Mesenteric fat pad (tissue), 1 donor: ENCODE measurements around the gene IGF2. TPM values are rescaled to one million over a fixed set of nuclear protein-coding genes. Genes with fewer than 3 reads are reported as not detected.

Experiments
- DNase-seq: peaks from one replicate; pipeline ENCODE4 v3.0.0-alpha.2; 2020; ENCODE audit warnings: low spot score
- total RNA-seq: library from RNA; stranded (reverse); fragmentation: NEBNext Ultra II Directional; extraction: Animal tissue kit (Norgen Biotek cat#: 25700); gene quantifications from one replicate; pipeline ENCODE4 v1.2.1, GENCODE V29; 2021
- donor health status: DM: yes; HTN: yes; CAD: no.

Gene IGF2
- total RNA-seq, 1 donor from 2014 or later: 148 TPM

- DNase-seq: no peak
These were observed 34.4 kb downstream of the IGF2 start for GRCh38 chr11:2104524-2105440.

- DNase-seq: no peak
These were observed 35.3 kb downstream of the IGF2 start for GRCh38 chr11:2103668-2104523.

GRCh38 chr11:2102883-2103213 lies 36.3 kb downstream of the IGF2 start:
- DNase-seq: no peak

- peak; percentile 87 for DNase-seq
These were observed 36.9 kb downstream of the IGF2 start for GRCh38 chr11:2102132-2102882.

- no peak for DNase-seq
These were observed 38.0 kb downstream of the IGF2 start for GRCh38 chr11:2101171-2101675.

GRCh38 chr11:2100361-2101170 lies 38.6 kb downstream of the IGF2 start:
- DNase-seq: peak; percentile 87

GRCh38 chr11:2099516-2100349 lies 39.5 kb downstream of the IGF2 start:
- peak; percentile 85 for DNase-seq

GRCh38 chr11:2098691-2099515 lies 40.3 kb downstream of the IGF2 start:
- DNase-seq: peak; percentile 89

GRCh38 chr11:2097998-2098690 lies 41.0 kb downstream of the IGF2 start:
- DNase-seq: peak; percentile 83

GRCh38 chr11:2097356-2097997 lies 41.7 kb downstream of the IGF2 start:
- DNase-seq: peak; percentile 90

GRCh38 chr11:2096919-2097301 lies 42.3 kb downstream of the IGF2 start:
- peak; percentile 84 for DNase-seq

- peak; percentile 76 for DNase-seq
These were observed 42.9 kb downstream of the IGF2 start for GRCh38 chr11:2096011-2096918.

- DNase-seq: no peak
These were observed 43.6 kb downstream of the IGF2 start for GRCh38 chr11:2095542-2095941.

- DNase-seq: no peak
These were observed 44.0 kb downstream of the IGF2 start for GRCh38 chr11:2095198-2095520.

- peak; percentile 82 for DNase-seq
These were observed 44.6 kb downstream of the IGF2 start for GRCh38 chr11:2094354-2095197.
